Measurements from ENCODE around the gene LY9. TPM values are rescaled to one million over a fixed set of nuclear protein-coding genes. Genes with fewer than 3 reads are reported as not detected.

The LY9 gene
- total and polyA plus RNA-seq, 9 of the 15 experiments (the other 6 are each of a cell fraction or from before 2014, with no cell fraction given), result not detected

DNA sequence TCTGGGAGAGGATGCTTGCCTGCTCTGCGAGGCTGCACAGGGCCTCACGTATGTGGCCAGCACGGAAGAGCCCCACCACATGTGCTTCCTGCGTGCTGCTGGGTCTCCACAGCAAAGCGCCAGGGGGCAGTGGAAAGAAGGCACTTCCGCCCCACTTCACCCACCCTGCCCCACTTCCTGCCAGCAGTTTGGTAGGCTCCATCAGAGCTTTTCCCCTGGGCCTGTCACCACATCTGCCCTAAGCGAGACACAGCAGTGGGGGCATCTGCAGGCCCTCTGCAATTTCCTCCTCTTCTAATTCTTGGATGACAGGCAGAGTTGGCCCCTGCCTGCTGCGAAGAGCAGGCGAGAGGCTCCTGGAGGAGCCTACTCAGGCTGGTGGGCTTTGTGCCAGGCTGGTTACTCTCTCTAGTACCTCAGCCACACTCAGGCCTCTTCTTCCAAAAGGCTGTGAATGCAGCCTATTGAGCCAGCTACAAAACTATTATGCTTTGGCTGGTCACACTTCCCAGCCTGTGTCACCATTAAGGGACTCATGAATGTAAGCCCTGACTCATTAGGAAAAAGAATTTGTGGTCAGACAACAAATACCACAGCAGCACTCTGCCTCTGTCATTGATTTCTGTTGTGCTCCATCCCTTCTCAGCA lies 41.7 kb downstream of the LY9 start (continued):
- no peak for TF ChIP-seq KDM5B (IDR thresholded peaks at IDR 0.05; ENCODE audit: insufficient replicate concordance, low read depth, low read length)
- TF ChIP-seq STAT5B (CRISPR knock-in tag; IDR thresholded peaks at IDR 0.05), result no peak
- TF ChIP-seq ZNF384 (IDR thresholded peaks at IDR 0.05; ENCODE audit: low read depth, low read length), result no peak
- TF ChIP-seq ATF7 (IDR thresholded peaks at IDR 0.05), result no peak
- TF ChIP-seq ZNF668 (CRISPR knock-in tag; IDR thresholded peaks at IDR 0.05), result no peak
- TF ChIP-seq RFX5 (IDR thresholded peaks at IDR 0.05; ENCODE audit: low read depth, low read length), result no peak
- TF ChIP-seq ZNF134 (CRISPR knock-in tag; conservative IDR thresholded peaks at IDR 0.05), result no peak
- TF ChIP-seq, protein P1, sequence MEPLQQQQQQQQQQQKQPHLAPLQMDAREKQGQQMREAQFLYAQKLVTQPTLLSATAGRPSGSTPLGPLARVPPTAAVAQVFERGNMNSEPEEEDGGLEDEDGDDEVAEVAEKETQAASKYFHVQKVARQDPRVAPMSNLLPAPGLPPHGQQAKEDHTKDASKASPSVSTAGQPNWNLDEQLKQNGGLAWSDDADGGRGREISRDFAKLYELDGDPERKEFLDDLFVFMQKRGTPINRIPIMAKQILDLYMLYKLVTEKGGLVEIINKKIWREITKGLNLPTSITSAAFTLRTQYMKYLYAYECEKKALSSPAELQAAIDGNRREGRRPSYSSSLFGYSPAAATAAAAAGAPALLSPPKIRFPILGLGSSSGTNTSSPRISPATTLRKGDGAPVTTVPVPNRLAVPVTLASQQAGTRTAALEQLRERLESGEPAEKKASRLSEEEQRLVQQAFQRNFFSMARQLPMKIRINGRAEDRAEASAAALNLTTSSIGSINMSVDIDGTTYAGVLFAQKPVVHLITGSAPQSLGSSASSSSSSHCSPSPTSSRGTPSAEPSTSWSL (CRISPR knock-in tag; IDR thresholded peaks at IDR 0.05; ENCODE audit: borderline replicate concordance), result no peak
- TF ChIP-seq ATF4 (CRISPR knock-in tag; IDR thresholded peaks at IDR 0.05), result no peak
- no peak for TF ChIP-seq EP400 (IDR thresholded peaks at IDR 0.05)
- no peak for TF ChIP-seq ZNF217 (CRISPR knock-in tag; IDR thresholded peaks at IDR 0.05)
- TF ChIP-seq, protein P2, sequence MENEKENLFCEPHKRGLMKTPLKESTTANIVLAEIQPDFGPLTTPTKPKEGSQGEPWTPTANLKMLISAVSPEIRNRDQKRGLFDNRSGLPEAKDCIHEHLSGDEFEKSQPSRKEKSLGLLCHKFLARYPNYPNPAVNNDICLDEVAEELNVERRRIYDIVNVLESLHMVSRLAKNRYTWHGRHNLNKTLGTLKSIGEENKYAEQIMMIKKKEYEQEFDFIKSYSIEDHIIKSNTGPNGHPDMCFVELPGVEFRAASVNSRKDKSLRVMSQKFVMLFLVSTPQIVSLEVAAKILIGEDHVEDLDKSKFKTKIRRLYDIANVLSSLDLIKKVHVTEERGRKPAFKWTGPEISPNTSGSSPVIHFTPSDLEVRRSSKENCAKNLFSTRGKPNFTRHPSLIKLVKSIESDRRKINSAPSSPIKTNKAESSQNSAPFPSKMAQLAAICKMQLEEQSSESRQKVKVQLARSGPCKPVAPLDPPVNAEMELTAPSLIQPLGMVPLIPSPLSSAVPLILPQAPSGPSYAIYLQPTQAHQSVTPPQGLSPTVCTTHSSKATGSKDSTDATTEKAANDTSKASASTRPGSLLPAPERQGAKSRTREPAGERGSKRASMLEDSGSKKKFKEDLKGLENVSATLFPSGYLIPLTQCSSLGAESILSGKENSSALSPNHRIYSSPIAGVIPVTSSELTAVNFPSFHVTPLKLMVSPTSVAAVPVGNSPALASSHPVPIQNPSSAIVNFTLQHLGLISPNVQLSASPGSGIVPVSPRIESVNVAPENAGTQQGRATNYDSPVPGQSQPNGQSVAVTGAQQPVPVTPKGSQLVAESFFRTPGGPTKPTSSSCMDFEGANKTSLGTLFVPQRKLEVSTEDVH (IDR thresholded peaks at IDR 0.05; ENCODE audit: low read depth, partially characterized antibody), result no peak
- 0 out of 2 replicates have a peak, but pooled peaks have one; percentile 38 for TF ChIP-seq ETV1 (tag; conservative IDR thresholded peaks at IDR 0.05; ENCODE audit: low read depth)
- TF ChIP-seq CREM (IDR thresholded peaks at IDR 0.05; ENCODE audit: low read depth), result no peak
- TF ChIP-seq CBFA2T2 (conservative IDR thresholded peaks at IDR 0.05), result no peak
- no peak for TF ChIP-seq ZNF436 (CRISPR knock-in tag; IDR thresholded peaks at IDR 0.05)
- no peak for TF ChIP-seq SRSF3 (IDR thresholded peaks at IDR 0.05; ENCODE audit: insufficient read depth, low read length)
- TF ChIP-seq, protein P3, sequence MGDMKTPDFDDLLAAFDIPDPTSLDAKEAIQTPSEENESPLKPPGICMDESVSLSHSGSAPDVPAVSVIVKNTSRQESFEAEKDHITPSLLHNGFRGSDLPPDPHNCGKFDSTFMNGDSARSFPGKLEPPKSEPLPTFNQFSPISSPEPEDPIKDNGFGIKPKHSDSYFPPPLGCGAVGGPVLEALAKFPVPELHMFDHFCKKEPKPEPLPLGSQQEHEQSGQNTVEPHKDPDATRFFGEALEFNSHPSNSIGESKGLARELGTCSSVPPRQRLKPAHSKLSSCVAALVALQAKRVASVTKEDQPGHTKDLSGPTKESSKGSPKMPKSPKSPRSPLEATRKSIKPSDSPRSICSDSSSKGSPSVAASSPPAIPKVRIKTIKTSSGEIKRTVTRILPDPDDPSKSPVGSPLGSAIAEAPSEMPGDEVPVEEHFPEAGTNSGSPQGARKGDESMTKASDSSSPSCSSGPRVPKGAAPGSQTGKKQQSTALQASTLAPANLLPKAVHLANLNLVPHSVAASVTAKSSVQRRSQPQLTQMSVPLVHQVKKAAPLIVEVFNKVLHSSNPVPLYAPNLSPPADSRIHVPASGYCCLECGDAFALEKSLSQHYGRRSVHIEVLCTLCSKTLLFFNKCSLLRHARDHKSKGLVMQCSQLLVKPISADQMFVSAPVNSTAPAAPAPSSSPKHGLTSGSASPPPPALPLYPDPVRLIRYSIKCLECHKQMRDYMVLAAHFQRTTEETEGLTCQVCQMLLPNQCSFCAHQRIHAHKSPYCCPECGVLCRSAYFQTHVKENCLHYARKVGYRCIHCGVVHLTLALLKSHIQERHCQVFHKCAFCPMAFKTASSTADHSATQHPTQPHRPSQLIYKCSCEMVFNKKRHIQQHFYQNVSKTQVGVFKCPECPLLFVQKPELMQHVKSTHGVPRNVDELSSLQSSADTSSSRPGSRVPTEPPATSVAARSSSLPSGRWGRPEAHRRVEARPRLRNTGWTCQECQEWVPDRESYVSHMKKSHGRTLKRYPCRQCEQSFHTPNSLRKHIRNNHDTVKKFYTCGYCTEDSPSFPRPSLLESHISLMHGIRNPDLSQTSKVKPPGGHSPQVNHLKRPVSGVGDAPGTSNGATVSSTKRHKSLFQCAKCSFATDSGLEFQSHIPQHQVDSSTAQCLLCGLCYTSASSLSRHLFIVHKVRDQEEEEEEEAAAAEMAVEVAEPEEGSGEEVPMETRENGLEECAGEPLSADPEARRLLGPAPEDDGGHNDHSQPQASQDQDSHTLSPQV (IDR thresholded peaks at IDR 0.05), result no peak

All from K562 (cell line).